HPDE6-E6E7 (cell line): Measurements from ENCODE around the gene ATP1A3.
"Not testable (repeated sequence)": the region's sequence is repeated elsewhere in the genome, so short reads cannot be mapped to it uniquely, and the experiment has no call there.

Source experiments
- DNase-seq: peaks from one replicate; pipeline ENCODE4 v3.0.0; 2011; ENCODE audit warnings: missing footprints; ENCODE audit errors: extremely low spot score

The ATP1A3 gene

DNA sequence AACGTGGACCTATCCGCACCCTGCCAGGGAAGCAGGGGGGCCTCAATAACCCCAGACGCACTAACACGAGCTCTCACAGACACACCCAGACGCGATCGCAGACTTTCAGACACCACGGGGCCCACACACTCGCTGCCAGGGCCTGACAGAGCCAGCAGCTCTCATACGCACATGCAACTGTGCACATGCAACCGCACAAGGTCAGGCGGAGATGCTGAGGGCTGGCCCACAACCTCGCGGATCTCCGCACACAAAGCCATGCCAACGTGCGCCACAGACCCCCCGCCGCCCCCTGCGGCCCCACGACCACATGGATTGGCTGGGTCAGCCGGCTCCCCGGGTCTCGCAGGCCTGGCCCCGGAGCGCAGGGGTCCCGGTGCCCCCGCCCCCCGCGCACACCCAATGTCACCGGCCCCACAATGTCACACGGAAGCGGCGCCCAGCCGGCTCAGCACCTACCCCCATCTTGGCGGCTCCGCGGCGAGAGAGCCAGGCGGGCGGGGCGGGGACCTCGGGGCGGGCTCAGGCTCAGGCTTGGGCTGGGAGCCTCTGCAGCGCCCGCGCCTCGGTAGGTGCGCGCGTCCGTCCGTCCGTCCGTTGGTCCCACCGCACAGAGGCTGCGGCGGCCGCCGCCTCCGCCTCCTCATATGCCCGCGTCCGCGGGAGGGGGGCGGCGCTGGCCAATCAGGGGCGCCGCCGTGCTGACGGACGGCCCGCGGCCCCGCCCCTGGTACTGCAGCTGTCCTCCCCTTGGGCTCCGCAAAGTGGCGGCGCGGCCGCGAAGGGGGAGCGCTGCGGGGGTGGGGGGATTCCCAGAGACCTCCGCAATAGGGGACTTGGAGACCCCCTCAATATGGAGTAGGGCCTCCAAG, at the start of gene ATP1A3:
TSS of gene ATP1A3 (minus strand) at position 619 of the 872 bp plus-strand sequence. CDS start at position 465, 154 bp downstream.
- peak; percentile 72 for DNase-seq

DNA sequence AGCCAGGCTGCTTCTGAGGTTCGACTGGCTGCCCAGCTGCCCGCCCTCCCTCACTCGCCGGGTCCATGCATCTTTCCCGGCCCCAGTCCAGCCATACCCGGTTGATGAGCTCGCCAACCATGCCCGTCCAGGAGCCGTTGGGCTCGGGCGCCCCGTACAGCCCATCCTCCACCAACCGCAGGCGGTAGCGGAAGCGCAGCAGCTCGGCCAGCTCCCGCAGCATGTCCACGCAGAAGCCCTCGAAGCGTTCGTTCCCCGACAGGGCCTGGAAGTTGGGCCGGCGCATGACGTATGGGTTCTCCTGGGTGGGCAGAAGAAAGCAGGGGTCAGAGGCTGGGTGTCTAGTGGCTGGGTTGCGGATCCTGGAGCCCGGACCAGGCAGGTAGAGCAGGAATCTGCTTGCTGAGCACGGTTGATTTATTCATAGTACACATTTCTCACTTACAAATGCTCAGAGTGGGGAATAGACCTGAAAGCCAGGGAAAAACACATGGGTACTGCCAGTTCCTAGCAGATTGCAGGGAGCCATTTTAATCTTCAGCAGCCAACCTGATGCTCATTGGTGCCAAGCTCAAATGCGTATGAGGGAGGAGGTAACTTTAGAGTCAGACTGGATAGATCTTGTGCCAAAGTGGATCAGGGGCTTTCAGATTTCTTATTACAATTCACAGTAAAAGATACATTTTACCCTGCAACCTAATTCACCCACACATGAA, 48.6 kb upstream of the ATP1A3 start:
- DNase-seq, result no peak

DNA sequence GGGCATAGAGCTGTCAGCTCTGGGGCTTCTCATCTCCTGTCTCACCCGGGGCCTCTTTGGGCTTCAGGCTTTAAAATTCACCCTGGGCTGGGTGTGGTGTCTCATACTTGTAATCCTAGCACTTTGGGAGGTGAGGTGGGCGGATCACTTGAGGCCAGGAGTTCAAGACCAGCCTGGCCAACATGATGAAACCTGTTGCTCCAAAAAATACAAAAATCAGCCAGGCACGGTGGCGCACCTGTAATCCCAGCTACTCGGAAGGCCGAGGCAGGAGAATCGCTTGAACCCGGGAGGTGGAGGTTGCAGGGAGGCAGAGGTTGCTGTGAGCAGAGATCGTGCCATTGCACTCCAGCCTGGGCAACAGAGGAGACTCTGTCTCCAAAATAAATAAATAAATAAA, 46.5 kb upstream of the ATP1A3 start:
- DNase-seq, result not testable (repeated sequence)

DNA sequence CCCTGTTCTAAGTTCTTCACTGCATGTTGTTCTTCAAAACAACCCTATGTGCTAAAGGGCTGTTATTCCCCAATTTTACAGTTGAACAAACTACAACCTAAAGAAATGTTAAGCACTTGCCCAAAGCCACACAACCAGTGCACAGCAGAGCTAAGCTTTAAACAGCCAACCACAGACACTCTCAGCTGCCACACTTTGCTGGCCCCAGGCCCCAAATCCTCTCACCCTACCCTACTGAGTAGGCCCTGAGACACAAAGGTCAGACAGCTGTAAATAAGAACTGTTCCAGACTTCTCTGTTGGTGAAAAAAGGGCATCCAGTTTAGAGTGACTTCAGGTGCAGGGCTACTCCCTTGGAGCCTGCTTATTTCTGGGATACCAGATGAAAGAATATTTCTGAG, 46.0 kb upstream of the ATP1A3 start:
- no peak for DNase-seq

DNA sequence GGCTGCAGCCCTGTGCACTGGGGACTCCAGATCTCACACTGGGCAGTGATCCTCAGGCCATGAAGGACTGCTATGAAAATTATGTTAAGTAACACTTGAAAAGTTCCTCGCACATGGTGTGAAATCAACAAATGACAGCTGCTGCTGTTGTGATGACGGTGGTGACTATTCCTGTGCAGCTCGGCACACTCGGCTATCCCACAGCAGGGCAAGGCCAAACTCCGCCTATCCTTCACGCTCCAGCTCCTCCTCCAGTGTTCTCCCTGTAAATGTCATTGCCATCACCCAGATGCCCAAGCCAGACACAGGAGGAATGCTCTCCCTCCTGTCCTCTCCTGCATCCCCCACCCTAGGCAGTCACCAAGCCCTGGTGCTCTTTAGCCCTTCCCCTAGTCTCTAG, 44.6 kb upstream of the ATP1A3 start:
- DNase-seq, result no peak

DNA sequence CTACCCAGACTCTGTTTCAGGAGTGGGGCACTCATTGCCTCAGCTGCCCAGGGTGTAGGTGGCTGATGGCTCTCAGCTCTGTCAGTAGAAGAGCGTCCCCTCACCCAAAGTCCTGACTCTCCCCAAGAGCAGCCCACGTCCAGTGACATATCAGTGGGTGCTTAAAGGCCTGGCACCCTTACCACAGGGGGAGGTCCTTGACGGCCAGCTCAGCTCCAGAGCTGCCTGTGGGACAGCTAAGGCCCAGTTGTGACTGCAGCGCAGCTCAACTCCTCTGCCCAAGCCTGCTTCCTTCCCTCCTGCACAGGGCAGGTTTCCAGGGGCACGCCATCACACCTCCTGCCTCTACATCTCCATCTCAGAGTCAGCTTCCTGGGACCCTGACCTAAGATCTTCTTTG, 43.6 kb upstream of the ATP1A3 start:
- no peak for DNase-seq

DNA sequence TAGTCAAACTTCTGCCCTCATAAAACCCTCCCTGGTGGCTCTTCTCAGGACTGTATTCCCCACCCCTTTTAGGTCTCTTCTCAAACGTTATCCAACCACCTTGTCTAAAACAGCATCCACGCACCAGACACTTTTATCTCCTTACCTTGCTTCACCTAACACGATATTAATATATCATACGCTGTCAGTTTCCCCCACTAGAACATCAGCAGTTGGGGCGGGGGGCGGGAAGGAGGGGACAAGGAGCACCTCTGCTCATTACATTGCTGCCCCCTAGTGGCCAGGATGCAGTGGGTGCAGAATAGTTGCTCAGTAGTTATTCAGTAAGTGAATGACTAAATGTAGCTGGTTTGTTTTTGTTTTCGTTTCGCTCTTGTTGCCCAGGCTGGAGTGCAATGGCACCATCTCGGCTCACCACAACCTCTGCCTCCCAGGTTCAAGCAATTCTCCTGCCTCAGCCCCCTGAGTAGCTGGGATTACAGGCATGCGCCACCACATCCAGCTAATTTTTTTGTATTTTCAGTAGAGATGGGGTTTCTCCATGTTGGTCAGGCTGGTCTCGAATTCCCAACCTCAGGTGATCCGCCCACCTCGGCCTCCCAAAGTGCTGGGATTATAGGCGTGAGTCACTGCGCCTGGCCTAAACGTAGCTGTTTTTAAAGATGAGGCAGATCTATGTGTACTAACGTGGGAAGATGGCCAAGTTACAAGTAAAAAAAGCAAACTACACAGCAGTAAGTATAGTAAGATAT, 40.8 kb upstream of the ATP1A3 start:
- peak; percentile 69 for DNase-seq

DNA sequence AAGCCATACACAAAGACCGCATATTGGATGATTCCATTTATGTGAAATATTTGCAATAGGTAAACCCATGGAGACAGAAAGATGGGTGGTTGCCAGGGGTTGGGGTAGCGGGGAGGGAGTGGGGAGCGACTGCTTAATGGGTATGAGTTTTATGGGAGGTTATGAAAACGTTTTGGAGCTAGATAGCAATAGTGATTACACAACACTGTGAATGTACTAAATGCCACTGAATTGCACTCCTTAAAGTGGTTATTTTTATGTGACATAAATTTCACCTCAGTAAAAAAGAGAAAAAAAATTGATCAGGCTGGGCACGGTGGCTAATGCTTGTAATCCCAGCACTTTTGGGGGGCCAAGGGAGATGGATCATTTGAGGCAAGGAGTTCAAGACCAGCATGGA, 39.4 kb upstream of the ATP1A3 start:
- DNase-seq, result no peak

DNA sequence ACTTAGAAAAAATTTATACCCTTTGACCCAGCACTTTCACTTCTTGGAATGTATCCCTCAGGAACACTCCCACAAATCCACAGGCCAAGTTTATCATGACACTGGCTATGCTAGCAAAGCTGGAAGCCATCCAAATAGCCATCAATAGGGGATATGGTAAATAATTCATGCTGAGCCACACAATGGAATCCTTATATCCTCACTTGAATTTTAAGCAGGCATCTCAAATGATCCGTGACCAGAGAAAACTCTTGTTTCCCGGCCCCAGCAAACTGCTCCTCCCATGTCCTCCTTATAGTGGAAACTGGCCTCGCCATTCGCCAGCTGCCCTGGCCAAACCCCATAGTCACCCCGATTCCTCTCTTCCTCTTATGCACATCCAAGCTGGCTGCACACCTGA, 38.4 kb upstream of the ATP1A3 start:
- DNase-seq, result no peak

DNA sequence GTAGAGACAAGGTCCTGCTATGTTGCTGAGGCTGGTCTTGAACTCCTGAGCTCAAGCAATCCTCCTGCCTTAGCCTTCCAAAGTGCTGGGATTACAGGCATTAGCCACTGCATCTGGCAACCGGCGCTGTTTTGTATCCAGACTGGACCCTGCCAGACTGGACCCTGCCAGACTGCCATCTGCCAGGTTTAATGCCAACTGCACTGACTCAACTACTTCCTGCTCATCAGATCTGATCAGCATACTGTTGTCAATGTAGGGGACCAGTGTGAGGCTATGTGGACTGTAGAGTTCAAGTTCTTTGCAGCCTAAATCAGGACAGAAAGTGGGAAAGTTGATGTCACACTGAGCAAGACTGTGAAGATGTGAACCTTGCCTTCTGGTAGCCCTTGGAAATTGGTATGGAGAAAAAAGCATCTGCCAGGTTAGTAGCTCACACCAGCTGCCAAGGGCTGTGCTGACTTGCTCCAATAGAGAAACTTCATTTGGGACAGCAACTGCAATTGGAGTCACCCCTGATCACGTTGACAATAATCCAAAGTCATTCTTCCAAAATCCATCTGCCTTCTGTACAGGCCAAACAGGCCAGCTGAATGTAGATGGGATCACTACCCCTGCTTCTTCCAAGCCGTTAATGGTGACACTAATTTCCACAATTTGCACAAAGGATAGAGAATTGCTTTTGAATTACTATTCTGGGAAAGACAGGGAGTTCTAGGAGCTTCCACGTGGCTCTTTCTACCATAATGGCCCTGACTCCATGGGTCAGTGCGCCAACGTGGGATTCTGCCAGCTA, 36.8 kb upstream of the ATP1A3 start:
- no peak for DNase-seq

DNA sequence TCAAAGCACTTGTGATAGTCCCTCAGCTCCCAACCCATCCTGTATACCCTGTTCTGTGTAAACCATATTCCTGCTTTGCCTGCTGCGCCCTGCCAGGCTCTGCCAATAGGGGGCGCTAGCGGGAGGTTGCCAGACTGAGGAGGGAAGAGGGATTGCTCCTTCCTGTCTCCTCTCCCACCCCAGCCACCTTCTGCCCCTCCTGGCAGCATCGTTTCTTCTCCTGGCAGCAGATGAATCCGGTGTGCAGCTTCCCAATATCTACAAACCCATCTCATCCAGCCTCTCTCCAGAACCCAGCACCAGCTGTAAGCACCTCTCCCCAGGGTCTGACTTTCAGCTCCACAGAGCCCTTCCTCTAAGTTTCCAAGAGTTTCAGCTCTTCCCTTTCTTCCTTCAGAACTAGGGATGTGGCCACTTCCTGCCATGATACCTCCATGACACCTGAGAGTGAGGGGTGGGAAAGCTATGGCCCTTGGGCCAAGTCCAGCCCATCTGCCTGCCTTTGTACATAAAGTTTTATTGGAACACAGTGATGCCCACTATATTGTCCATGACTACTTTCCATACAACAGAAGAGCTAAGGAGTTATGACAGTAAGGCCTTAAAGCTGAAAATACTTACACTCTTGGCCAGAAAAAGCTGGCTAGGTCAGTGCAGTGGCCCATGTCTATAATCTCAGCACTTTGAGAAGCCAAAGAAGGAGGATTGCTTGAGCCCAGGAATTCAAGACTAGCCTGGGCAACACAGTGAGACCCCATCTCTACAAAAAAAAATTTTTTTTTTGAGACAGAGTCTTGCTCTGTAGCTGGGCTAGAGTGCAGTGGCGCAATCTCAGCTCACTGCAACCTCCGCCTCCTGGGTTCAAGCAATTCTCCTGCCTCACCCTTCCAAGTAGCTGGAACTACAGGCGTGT, 34.5 kb upstream of the ATP1A3 start:
- DNase-seq, result no peak

DNA sequence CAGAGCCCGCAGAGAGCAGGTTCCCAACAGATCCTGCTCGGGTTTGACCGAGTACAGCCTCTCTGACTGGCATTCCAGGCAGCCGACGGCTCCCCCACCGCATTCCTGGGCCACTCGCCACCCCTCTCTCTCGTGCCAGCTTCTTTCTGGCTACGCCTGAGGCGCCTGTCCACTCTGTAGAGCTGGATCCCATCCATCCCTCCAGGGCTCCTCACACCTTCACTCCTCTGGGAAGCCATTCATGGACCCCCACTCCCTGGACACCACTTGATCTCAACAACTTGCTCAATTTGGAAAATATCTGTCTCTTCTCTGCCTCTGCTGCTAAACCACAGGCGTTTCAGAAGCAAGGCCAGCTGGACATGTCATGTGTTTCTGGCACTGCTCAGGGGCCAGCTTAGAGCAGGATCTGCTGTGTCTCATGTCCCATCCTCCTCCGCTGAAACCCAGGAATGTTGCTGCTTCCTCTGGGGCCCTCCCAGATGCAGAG, 30.6 kb upstream of the ATP1A3 start:
- no peak for DNase-seq

DNA sequence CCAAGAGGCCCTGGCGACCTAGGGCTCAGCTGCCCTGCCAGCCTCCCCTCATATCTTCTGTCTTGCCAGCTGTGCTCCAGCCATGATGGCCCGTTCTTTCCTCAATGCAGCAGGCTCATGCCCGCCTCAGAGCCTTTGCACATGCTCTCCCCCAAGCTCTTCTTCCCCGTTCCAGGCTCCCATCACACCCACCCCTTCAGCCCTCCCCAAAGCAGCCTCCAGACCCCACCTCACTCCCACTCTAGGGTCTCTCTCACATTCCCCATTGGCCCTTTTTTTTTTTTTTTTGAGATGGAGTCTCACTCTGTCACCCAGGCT, 29.9 kb upstream of the ATP1A3 start:
- no peak for DNase-seq

DNA sequence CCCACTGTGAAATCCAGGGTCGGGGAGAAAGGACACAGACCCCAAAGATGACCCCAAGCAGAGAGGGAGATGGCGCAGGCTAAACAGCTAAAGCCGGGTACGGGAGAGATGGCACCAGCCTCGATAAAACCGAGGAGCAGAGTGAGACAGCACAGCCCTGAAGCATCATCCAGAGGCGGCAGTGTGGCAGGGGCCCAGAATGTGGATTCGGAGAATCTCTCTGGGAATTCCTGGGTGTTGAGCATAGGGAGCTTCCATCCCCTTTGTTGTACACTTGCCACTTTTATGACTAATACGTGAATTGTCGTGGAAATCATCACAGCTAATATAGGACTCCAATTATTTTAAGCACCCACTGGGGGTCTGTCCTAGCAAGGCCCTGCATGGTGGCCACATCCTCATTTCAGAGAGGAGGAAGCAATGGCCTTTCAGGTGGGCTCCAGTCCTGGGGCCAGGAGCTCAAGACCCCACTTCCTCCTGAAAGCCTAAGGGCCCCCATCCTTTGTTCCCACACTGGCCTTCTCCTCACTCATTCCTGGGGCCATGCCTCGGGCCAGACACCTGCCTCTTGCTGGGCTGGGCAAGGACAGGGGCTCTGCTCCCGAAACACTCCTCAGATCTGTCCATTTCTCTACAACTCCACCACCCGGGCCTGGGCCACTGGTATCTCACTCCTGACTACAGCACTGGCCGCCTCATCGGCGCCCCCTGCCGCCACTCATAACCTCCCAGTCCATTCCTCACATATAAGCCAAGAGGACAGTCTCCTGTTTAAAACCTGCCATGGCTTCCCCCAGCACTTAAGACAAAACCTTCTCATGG, 29.3 kb upstream of the ATP1A3 start:
- DNase-seq, result no peak

DNA sequence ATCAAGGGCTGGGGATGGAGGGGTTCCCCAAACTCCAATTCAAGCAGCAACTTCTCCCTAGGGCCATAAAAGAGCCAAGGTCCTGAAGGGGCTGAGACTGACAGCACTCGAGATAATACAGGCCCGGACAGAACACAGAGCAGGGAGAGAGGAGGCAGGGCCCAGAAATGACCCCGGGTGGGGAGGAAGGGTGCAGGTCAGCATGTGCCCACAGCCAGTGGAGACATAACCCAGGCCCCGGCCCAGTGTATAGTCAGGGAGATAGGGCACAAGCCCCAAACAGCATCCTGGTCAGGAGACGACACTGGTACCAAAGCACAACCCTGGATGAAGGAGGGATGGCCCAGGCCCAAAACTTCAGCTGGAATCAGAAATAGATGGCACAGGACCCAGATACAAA, 28.6 kb upstream of the ATP1A3 start:
- no peak for DNase-seq

DNA sequence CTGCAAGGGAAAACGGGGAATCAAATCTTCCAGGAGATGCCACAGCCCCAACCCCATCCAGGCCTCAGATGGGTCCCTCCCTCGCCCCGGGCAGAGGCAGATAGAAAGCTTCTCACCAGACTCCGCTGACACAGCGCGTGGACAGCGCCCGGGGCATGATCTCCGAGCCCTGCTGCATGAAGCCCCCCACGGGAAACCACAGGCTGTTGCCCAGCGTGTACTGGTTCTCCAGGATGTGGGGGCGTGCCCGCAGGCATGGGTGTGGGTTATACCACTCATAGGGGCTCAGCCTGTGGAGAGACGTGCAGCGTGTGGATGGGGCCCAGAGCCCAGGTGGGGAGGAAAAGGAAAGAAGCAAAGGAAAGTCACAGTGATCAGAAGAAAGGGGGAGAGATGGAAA, 27.2 kb upstream of the ATP1A3 start:
- DNase-seq, result no peak

DNA sequence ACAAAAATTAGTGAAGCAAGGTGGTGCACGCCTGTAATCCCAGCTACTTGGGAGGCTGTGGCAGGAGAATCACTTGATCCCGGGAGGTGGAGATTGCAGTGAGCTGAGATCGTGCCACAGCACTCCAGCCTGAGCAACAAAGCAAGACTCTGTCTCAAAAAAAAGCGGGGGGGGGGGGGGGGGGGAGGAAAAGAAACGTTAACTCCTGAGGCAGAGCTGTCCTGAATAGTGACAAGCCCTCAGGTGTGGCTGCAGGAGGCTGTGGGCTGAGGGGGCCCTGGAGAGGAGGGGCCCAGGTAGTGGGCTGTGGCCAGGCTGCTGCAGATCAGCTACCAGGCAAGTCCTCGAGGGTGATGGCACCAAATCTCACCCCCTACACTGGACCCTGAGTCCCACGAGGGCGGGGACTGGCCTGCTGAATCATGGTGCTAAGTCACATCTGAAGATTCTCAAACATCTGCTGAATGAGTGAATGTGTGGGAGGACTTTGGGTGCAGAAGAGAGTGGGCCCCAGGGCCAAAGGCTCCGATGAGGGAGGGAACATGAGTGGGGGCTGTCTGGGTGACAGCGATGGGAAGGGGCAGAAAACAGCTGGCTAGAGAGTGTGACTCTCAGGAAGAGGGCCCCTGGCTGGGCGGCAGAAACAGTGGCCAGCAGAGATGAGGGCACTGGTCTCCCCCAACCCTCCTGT, 24.6 kb upstream of the ATP1A3 start:
- no peak for DNase-seq

DNA sequence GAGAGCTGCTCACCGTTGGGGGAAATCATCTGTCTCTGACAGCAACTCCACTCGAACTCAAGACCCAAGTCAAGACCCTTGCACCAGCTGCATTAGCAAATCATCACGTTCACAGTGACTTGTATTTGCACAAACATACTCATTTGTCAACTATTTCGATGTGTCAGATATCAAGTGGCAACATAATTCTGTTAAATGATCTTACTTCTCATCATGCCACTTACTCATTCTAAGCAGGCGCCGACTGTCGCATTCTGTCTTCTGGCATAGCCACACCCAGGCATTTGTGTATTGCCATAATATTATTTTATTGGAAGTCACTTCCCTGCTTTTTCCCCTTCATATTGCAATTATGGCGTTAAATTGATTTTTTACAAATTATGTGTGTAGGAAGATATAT, 23.0 kb upstream of the ATP1A3 start:
- no peak for DNase-seq

DNA sequence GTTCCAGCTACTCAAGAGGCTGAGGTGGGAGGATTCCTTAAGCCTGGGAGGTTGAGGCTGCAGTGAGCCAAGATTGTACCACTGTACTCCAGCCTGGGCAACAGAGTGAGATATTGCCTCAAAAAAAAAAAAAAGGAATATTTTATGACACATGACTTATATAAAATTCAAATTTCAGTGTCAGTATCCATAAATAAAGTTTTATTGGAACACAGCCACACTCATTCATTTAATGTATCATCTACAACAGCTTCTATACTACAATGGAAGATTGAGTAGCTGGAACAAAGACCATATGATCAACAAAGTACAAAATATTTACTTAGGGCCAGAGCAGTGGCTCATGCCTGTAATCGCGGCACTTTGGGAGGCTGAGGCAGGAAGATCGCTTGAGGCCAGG, 18.7 kb upstream of the ATP1A3 start:
- not testable (repeated sequence) for DNase-seq
